Measurements from ENCODE around the gene AGMAT. TPM values are rescaled to one million over a fixed set of nuclear protein-coding genes. Genes with fewer than 3 reads are reported as not detected.
A peak's percentile ranks its signal among the peaks of the same experiment; 100 is the strongest.

Gene AGMAT
- total and polyA plus RNA-seq, 2 donors (not counting 1 experiment from before 2014, with no cell fraction given), result 3.5 to 3.7 TPM

GRCh38 chr1:15575549-15576150, 9.2 kb downstream of the AGMAT start:
- H3K27me3 Mint-ChIP-seq, result no peaks in the 10 kb centered on the region
- no CpG with 5 or more reads among the region's 7 CpGs for WGBS (ENCODE audit: insufficient coverage)
- H2AFZ ChIP-seq (ENCODE audit: insufficient read depth, low read depth, low read length, poor library complexity, severe bottlenecking), result no peak overlapping the region
- H3K79me2 ChIP-seq (ENCODE audit: control insufficient read depth, insufficient read depth, low read length), result no peaks in the 10 kb centered on the region
- TF ChIP-seq EZH2 (IDR thresholded peaks at IDR 0.05; ENCODE audit: borderline replicate concordance, insufficient read depth, low read depth, low read length, poor library complexity, severe bottlenecking), result no peak
- no peak for TF ChIP-seq CTCF (IDR thresholded peaks at IDR 0.05)
- peak overlapping the region; percentile 59 for H3K27ac Mint-ChIP-seq
- H3K9ac ChIP-seq (ENCODE audit: low read length), result no peak overlapping the region
- peaks cover 0 to 8% of the 10 kb centered on the region in 2 experiments for H3K36me3 ChIP-seq (replicated peaks in 1 of 2; ENCODE audit: control extremely low read depth in 1 of 2, control insufficient read depth in 1 of 2, extremely low read depth in 1 of 2, insufficient read depth in 2 of 2, low read length in 1 of 2)
- no peak overlapping the region for H3K4me3 Mint-ChIP-seq
- H3K27me3 ChIP-seq (replicated peaks in 1 of 4; ENCODE audit: control extremely low read depth in 1 of 4, control insufficient read depth in 3 of 4, insufficient read depth in 4 of 4, low read length in 3 of 4), result no peaks in the 10 kb centered on the region
- peaks cover 48% of the 10 kb centered on the region for H3K4me1 Mint-ChIP-seq
- H3K4me3 ChIP-seq (ENCODE audit: control extremely low read depth in 1 of 5, extremely low read depth in 1 of 5, insufficient read depth in 1 of 5, low read depth in 2 of 5, low read length in 4 of 5), result no peak overlapping the region
- CTCF ChIA-PET, result interaction anchor here (1.4 kb wide), 1 partner anchor 18 kb away, joined by 3 read pairs; no protein-coding TSS in a partner anchor
- no peaks in the 10 kb centered on the region for H3K9me3 Mint-ChIP-seq (ENCODE audit: insufficient read depth)
- H3K4me2 ChIP-seq (replicated peaks; ENCODE audit: low read depth, low read length, poor library complexity, severe bottlenecking), result no peak overlapping the region
- DNase-seq (no peak), ATAC-seq (ENCODE audit: low read depth) (no peak)
- intact Hi-C loops (cut with micrococcal nuclease), result no loop called here
- H3K27ac ChIP-seq (ENCODE audit: low read length in 2 of 2), result no peak overlapping the region
- H3K4me1 ChIP-seq (ENCODE audit: control insufficient read depth in 2 of 2, insufficient read depth in 2 of 2, low read length in 2 of 2), result peaks cover 46 to 55% of the 10 kb centered on the region in 2 donors
- POLR2A ChIA-PET, result no interaction called here
- no peaks in the 10 kb centered on the region for H4K20me1 ChIP-seq (ENCODE audit: control insufficient read depth, insufficient read depth, low read length, poor library complexity, severe bottlenecking)
- no peaks in the 10 kb centered on the region for H3K9me3 ChIP-seq (ENCODE audit: control extremely low read depth in 1 of 3, control insufficient read depth in 2 of 3, insufficient read depth in 1 of 3, low read length in 2 of 3)

- DNase-seq, result no peak
- WGBS (ENCODE audit: insufficient coverage), result 93% methylated on average over 6 of the region's 6 CpGs
- Mint-ChIP-seq H3K27ac (peak overlapping the region; percentile 59), H3K9me3 (ENCODE audit: insufficient read depth) (no peaks in the 10 kb centered on the region), H3K4me3 (no peak overlapping the region), H3K27me3 (no peaks in the 10 kb centered on the region), H3K4me1 (peaks cover 47% of the 10 kb centered on the region)
- no peak for TF ChIP-seq CTCF (IDR thresholded peaks at IDR 0.05)
- TF ChIP-seq EZH2 (IDR thresholded peaks at IDR 0.05; ENCODE audit: borderline replicate concordance, insufficient read depth, low read depth, low read length, poor library complexity, severe bottlenecking), result no peak
- H3K4me2 ChIP-seq (replicated peaks; ENCODE audit: low read depth, low read length, poor library complexity, severe bottlenecking), result no peak overlapping the region
- H2AFZ ChIP-seq (ENCODE audit: insufficient read depth, low read depth, low read length, poor library complexity, severe bottlenecking), result no peak overlapping the region
- no peaks in the 10 kb centered on the region for H4K20me1 ChIP-seq (ENCODE audit: control insufficient read depth, insufficient read depth, low read length, poor library complexity, severe bottlenecking)
- POLR2A ChIA-PET, result interaction anchor here (0.6 kb wide), 1 partner anchor 28 kb away, joined by 5 read pairs; no protein-coding TSS in a partner anchor
- H3K9ac ChIP-seq (ENCODE audit: low read length), result no peak overlapping the region
- CTCF ChIA-PET, result interaction anchor here (1.4 kb wide), 1 partner anchor 19 kb away, joined by 3 read pairs; no protein-coding TSS in a partner anchor
- H3K27ac ChIP-seq (ENCODE audit: low read length in 2 of 2), result peak overlapping the region in 1 of 2 donors; percentile 41
- H3K36me3 ChIP-seq (replicated peaks in 1 of 2; ENCODE audit: control extremely low read depth in 1 of 2, control insufficient read depth in 1 of 2, extremely low read depth in 1 of 2, insufficient read depth in 2 of 2, low read length in 1 of 2), result peaks cover 0 to 11% of the 10 kb centered on the region in 2 experiments
- no peaks in the 10 kb centered on the region for H3K9me3 ChIP-seq (ENCODE audit: control extremely low read depth in 1 of 3, control insufficient read depth in 2 of 3, insufficient read depth in 1 of 3, low read length in 2 of 3)
- H3K79me2 ChIP-seq (ENCODE audit: control insufficient read depth, insufficient read depth, low read length), result no peaks in the 10 kb centered on the region
- H3K27me3 ChIP-seq (replicated peaks in 1 of 4; ENCODE audit: control extremely low read depth in 1 of 4, control insufficient read depth in 3 of 4, insufficient read depth in 4 of 4, low read length in 3 of 4), result no peaks in the 10 kb centered on the region
- H3K4me3 ChIP-seq (ENCODE audit: control extremely low read depth in 1 of 5, extremely low read depth in 1 of 5, insufficient read depth in 1 of 5, low read depth in 2 of 5, low read length in 4 of 5), result no peak overlapping the region
- intact Hi-C loops (cut with micrococcal nuclease), result no loop called here
- peaks cover 44 to 50% of the 10 kb centered on the region in 2 donors for H3K4me1 ChIP-seq (ENCODE audit: control insufficient read depth in 2 of 2, insufficient read depth in 2 of 2, low read length in 2 of 2)
- no peak for ATAC-seq (ENCODE audit: low read depth)
Measured at GRCh38 chr1:15574741-15575140, 10.1 kb downstream of the AGMAT start.

All from B cell (primary cell).